Breast epithelium (tissue), 4 donors: ENCODE results near the gene MGAT2. TPM values are rescaled to one million over a fixed set of nuclear protein-coding genes. Genes with fewer than 3 reads are reported as not detected.

ENCODE experiments used
- DNase-seq, 2 donors: peaks; one replicate each; pipeline ENCODE4 v3.0.0-alpha.2; 2019; ENCODE audit warnings: low spot score in 2 of 2
- H3K27ac ChIP-seq, 2 donors: fragments of 200-600 bp; sonication (generic) in 1 of 2; one replicate each; pipeline ENCODE4 v1.5.1; 2016 to 2019; ENCODE audit warnings: mild to moderate bottlenecking in 1 of 2
- H3K27me3 ChIP-seq, 2 donors: fragments of 200-600 bp; sonication (generic) in 1 of 2; one replicate each; pipeline versions ENCODE4 v1.5.1 to v1.6.0; 2017 to 2019; ENCODE audit warnings: control low read depth in 1 of 2, mild to moderate bottlenecking in 1 of 2
- H3K36me3 ChIP-seq: fragments of 200-600 bp; one replicate; pipeline ENCODE4 v1.5.1; 2019
- H3K4me1 ChIP-seq, 2 donors: fragments of 200-600 bp; sonication (generic); one replicate each; pipeline ENCODE4 v1.5.1; 2016 to 2019; ENCODE audit warnings: control low read depth in 1 of 2
- H3K4me3 ChIP-seq, 3 donors: fragments of 200-600 bp; sonication (generic); 1 replicate in 2 of 3; 2 replicates in 1 of 3; pipeline ENCODE4 v1.5.1; 2016 to 2019; ENCODE audit warnings: mild to moderate bottlenecking in 3 of 3, moderate library complexity in 2 of 3
- H3K9me3 ChIP-seq, 2 donors: fragments of 200-600 bp; sonication (generic) in 1 of 2; one replicate each; pipeline ENCODE4 v1.5.1; 2016 to 2019; ENCODE audit warnings: control low read depth in 1 of 2
- POLR2A ChIP-seq: fragments of 450-650 bp; IDR thresholded peaks from one replicate; pipeline ENCODE4 v1.6.1; 2016; ENCODE audit warnings: antibody characterized with exemption, mild to moderate bottlenecking, moderate library complexity
- POLR2AphosphoS5 ChIP-seq, 3 donors: sonication (generic); formaldehyde crosslinking; IDR thresholded peaks; one replicate each; pipeline ENCODE4 v1.6.1; 2017; ENCODE audit warnings: antibody characterized with exemption in 3 of 3
- intact Hi-C: fragments of 100-400 bp; cut with DNase I; formaldehyde crosslinking; loops from one replicate; pipeline ENCODE4 v1.15.1; 2023; ENCODE audit warnings: low total_unique reads
- total RNA-seq, 3 donors: library from RNA; depleted of rRNA; stranded (reverse); fragments of >200 nt; gene quantifications; one replicate each; pipeline ENCODE4 v1.1.0, GENCODE V29; 2016
- TF ChIP-seq, protein P1 (sequence below), 3 donors: fragments of 450-650 bp; IDR thresholded peaks; one replicate each; pipeline ENCODE4 v1.5.1; 2016 to 2017; ENCODE audit warnings: antibody characterized with exemption in 3 of 3, mild to moderate bottlenecking in 3 of 3, moderate library complexity in 3 of 3

MGAT2 gene
- 10 to 100 TPM; 21.6 to 24.9 (median 22.1) TPM for total RNA-seq

DNA sequence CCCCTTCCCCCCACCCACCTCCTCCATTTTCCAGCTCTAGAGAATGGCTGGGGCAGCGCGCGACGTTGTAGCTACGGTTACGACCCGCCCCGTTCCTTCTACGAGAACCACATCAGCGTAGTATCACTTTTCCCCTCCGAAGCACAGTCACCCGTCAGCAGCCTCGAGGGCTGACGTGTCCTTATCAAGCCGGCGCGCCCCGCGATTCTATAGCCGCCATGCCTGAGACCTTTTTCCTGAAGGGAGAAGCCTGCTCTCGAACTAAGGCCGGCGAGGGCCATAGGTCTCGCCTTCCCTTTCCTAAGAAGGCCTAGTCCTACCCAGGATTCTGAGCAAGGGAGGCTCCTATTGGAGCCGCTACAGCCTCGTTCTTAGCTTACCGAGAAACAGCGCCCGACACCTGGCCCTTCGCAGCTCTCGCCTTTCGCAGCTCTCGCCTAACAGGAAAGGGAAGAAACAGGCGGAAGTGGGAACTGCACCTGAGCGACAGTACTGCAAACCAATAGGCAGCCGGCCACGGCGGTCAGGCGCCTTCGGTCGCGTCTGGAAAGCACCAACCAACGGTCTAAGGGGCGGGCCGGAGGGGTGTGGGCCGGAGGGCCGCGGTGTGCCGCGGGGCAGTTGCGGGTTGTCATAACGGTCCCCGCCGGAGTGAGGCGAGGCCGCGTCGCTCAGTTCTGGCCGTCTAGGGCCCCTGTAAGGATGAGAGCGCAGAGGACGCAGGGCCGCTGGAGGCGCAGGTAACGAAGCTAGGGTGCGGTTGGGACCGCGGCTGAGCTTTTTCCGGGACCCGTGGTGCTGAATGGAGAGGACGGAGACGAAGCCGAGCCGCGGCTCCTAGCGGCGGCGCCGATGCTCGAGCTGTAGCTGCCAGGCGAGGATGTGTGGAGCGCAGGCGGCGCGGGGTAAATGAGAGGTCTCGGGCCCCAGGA, at the start of gene MGAT2, which contains the start of gene RPL36AL:
Gene MGAT2, plus strand, starts transcription at position 618 of the 932 bp plus-strand sequence. CDS start 470 bp downstream, outside the sequence.
Gene RPL36AL, minus strand, starts transcription at position 445 of the 932 bp plus-strand sequence. CDS start 1,522 bp downstream, outside the sequence.
- Histone ChIP-seq H3K36me3 (no peaks in the 10 kb centered on the region), H3K9me3 (no peaks in the 10 kb centered on the region), H3K4me1 (peaks cover 4 to 6% of the 10 kb centered on the region in 2 donors), H3K4me3 (peak within 1 kb of the TSS; percentile 80 to 89 (median 80)), H3K27ac (peak within 1 kb of the TSS; percentile 91 to 92), H3K27me3 (no peaks in the 10 kb centered on the region)
- intact Hi-C loops = loop anchor here (5.0 to 10.0 kb wide), 2 partner anchors 147 to 214 kb away; partner anchors contain the start of gene KLHDC2
- TF ChIP-seq, protein P1, sequence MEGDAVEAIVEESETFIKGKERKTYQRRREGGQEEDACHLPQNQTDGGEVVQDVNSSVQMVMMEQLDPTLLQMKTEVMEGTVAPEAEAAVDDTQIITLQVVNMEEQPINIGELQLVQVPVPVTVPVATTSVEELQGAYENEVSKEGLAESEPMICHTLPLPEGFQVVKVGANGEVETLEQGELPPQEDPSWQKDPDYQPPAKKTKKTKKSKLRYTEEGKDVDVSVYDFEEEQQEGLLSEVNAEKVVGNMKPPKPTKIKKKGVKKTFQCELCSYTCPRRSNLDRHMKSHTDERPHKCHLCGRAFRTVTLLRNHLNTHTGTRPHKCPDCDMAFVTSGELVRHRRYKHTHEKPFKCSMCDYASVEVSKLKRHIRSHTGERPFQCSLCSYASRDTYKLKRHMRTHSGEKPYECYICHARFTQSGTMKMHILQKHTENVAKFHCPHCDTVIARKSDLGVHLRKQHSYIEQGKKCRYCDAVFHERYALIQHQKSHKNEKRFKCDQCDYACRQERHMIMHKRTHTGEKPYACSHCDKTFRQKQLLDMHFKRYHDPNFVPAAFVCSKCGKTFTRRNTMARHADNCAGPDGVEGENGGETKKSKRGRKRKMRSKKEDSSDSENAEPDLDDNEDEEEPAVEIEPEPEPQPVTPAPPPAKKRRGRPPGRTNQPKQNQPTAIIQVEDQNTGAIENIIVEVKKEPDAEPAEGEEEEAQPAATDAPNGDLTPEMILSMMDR (IDR thresholded peaks at IDR 0.05) = peak; percentile 47 to 83 (median 74)
- TF ChIP-seq POLR2A (peak; percentile 92), POLR2AphosphoS5 (IDR thresholded peaks at IDR 0.05) (peak; percentile 93 to 99 (median 95))
- peak; percentile 96 to 97 for DNase-seq

DNA sequence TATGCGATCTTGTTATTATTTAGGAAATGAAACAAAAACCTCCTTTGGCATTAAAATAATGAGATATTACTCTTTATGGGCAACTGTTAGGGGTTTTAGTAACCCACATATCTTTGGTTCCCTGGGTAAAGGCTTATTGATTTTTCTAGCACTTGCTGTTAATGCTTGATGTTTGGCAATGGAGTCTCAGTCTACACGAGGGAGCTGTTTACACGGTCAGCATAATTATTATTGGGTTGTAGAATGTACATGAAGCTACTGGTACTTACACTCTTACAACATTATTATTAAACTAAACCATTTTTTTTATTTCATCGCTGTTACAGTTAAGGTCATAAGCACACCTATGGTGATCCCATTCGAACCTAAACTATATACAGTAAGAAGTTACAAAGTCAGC, 46.6 kb upstream of the MGAT2 start:
- DNase-seq = no peak
- Histone ChIP-seq H3K4me1 (no peaks in the 10 kb centered on the region), H3K9me3 (no peaks in the 10 kb centered on the region)

DNA sequence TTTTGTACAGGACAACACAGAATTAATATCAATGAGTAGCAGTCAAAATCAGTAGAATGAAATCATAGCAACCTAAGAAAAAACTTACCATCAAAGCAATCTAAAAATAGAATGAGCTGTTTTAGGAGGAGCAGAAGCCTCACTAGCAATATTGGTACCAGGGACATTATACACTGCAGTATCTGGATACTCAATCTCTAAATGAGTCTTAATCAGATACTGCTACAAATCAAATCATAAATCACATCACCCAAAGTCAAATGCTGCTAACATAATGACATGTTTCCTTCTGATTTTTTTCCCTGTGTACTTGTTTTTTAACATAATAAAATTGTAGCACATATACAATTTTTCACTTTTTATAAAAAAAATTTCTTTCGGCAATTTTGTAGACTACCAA, 42.5 kb upstream of the MGAT2 start:
- H3K27ac ChIP-seq = no peak overlapping the region
- TF ChIP-seq POLR2AphosphoS5 (IDR thresholded peaks at IDR 0.05) = no peak
- TF ChIP-seq, protein P1 (IDR thresholded peaks at IDR 0.05) = no peak
- TF ChIP-seq POLR2A = no peak
- intact Hi-C loops = no loop called here
- no peaks in the 10 kb centered on the region for H3K27me3 ChIP-seq
- no peaks in the 10 kb centered on the region for H3K9me3 ChIP-seq
- no peaks in the 10 kb centered on the region for H3K4me1 ChIP-seq
- no peak for DNase-seq
- H3K36me3 ChIP-seq = no peaks in the 10 kb centered on the region
- H3K4me3 ChIP-seq = no peak overlapping the region

More for the DNA sequence above, 46.6 kb upstream of the MGAT2 start:
- no peak for TF ChIP-seq POLR2A
- TF ChIP-seq POLR2AphosphoS5 (IDR thresholded peaks at IDR 0.05) = no peak
- TF ChIP-seq, protein P1 (IDR thresholded peaks at IDR 0.05) = no peak
- intact Hi-C loops = no loop called here
- no peaks in the 10 kb centered on the region for H3K27me3 ChIP-seq
- H3K27ac ChIP-seq = no peak overlapping the region
- no peaks in the 10 kb centered on the region for H3K36me3 ChIP-seq
- H3K4me3 ChIP-seq = no peak overlapping the region

DNA sequence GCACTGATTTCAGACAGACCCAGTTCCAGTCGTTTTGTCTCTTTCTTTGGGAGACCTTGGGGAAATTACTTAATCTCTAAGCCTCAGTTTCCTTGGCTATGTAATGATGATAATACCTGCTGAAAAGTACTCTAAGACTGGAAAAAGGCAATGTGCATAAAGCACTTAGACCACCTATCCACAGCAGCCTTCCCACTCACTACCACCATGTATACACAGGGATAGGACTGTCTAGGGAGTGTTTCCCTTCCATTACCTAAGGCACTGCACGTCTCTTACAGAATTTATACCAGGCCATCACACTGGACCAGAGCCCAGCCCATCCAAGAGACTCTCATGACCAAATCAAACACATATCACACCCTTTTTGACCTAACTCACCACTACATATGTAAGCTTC, 40.8 kb upstream of the MGAT2 start:
- intact Hi-C loops = no loop called here
- Histone ChIP-seq H3K27me3 (no peaks in the 10 kb centered on the region), H3K9me3 (no peaks in the 10 kb centered on the region), H3K36me3 (peaks cover 4% of the 10 kb centered on the region), H3K4me1 (peaks cover 0 to 8% of the 10 kb centered on the region in 2 donors), H3K4me3 (no peak overlapping the region), H3K27ac (no peak overlapping the region)
- no peak for DNase-seq
- TF ChIP-seq, protein P1 (IDR thresholded peaks at IDR 0.05) = no peak
- TF ChIP-seq POLR2AphosphoS5 (IDR thresholded peaks at IDR 0.05) (no peak), POLR2A (no peak)
